ENCODE measurements around the gene CHPF2. TPM values are rescaled to one million over a fixed set of nuclear protein-coding genes. Genes with fewer than 3 reads are reported as not detected.

CHPF2 gene
- total and polyA plus RNA-seq, 2 donors, result 23.0 to 25.2 TPM

- H3K4me1 ChIP-seq (ENCODE audit: insufficient read depth), result no peaks in the 10 kb centered on the region
- 54% methylated on average over 2 of the region's 2 CpGs for WGBS
These were observed 10.7 kb downstream of the CHPF2 start for GRCh38 chr7:151243045-151243349.

GRCh38 chr7:151243408-151244195, 11.3 kb downstream of the CHPF2 start:
- 52% methylated on average over 17 of the region's 17 CpGs for WGBS
- H3K36me3 ChIP-seq (ENCODE audit: insufficient read depth), result no peaks in the 10 kb centered on the region
- no peak for DNase-seq (ENCODE audit: extremely low spot score)
- H3K27ac ChIP-seq (ENCODE audit: low read depth), result no peak overlapping the region
- no peaks in the 10 kb centered on the region for H3K4me1 ChIP-seq (ENCODE audit: insufficient read depth)
- H3K4me3 ChIP-seq (ENCODE audit: low read depth, low read length), result no peak overlapping the region

More at GRCh38 chr7:151243045-151243349, 10.7 kb downstream of the CHPF2 start:
- no peaks in the 10 kb centered on the region for H3K36me3 ChIP-seq (ENCODE audit: insufficient read depth)
- H3K4me3 ChIP-seq (ENCODE audit: low read depth, low read length), result no peak overlapping the region
- H3K27ac ChIP-seq (ENCODE audit: low read depth), result no peak overlapping the region
- DNase-seq (ENCODE audit: extremely low spot score), result no peak

GRCh38 chr7:151244196-151244840, 12.0 kb downstream of the CHPF2 start:
- Histone ChIP-seq H3K4me1 (ENCODE audit: insufficient read depth) (no peaks in the 10 kb centered on the region), H3K27ac (ENCODE audit: low read depth) (no peak overlapping the region)
- DNase-seq (ENCODE audit: extremely low spot score), result no peak

GRCh38 chr7:151244841-151245346, 12.6 kb downstream of the CHPF2 start:
- 10% methylated on average over 15 of the region's 15 CpGs for WGBS
- Histone ChIP-seq H3K36me3 (ENCODE audit: insufficient read depth) (no peaks in the 10 kb centered on the region), H3K4me3 (ENCODE audit: low read depth, low read length) (peak overlapping the region; percentile 42), H3K4me1 (ENCODE audit: insufficient read depth) (no peaks in the 10 kb centered on the region), H3K27ac (ENCODE audit: low read depth) (no peak overlapping the region)
- no peak for DNase-seq (ENCODE audit: extremely low spot score)

More at GRCh38 chr7:151244196-151244840, 12.0 kb downstream of the CHPF2 start:
- WGBS, result 22% methylated on average over 10 of the region's 10 CpGs
- H3K36me3 ChIP-seq (ENCODE audit: insufficient read depth), result no peaks in the 10 kb centered on the region
- no peak overlapping the region for H3K4me3 ChIP-seq (ENCODE audit: low read depth, low read length)

GRCh38 chr7:151245360-151246101, 13.2 kb downstream of the CHPF2 start:
- 4% methylated on average over 60 of the region's 60 CpGs for WGBS
- Histone ChIP-seq H3K4me1 (ENCODE audit: insufficient read depth) (no peaks in the 10 kb centered on the region), H3K4me3 (ENCODE audit: low read depth, low read length) (peak overlapping the region; percentile 42), H3K27ac (ENCODE audit: low read depth) (no peak overlapping the region), H3K36me3 (ENCODE audit: insufficient read depth) (no peaks in the 10 kb centered on the region)
- no peak for DNase-seq (ENCODE audit: extremely low spot score)

GRCh38 chr7:151246102-151246850, 14.0 kb downstream of the CHPF2 start:
- Histone ChIP-seq H3K4me1 (ENCODE audit: insufficient read depth) (no peaks in the 10 kb centered on the region), H3K4me3 (ENCODE audit: low read depth, low read length) (no peak overlapping the region), H3K27ac (ENCODE audit: low read depth) (no peak overlapping the region), H3K36me3 (ENCODE audit: insufficient read depth) (no peaks in the 10 kb centered on the region)
- 42% methylated on average over 13 of the region's 13 CpGs for WGBS
- DNase-seq (ENCODE audit: extremely low spot score), result no peak

GRCh38 chr7:151246851-151247580, 14.7 kb downstream of the CHPF2 start:
- Histone ChIP-seq H3K4me1 (ENCODE audit: insufficient read depth) (no peaks in the 10 kb centered on the region), H3K27ac (ENCODE audit: low read depth) (no peak overlapping the region), H3K36me3 (ENCODE audit: insufficient read depth) (no peaks in the 10 kb centered on the region), H3K4me3 (ENCODE audit: low read depth, low read length) (no peak overlapping the region)
- no peak for DNase-seq (ENCODE audit: extremely low spot score)
- WGBS, result 49% methylated on average over 4 of the region's 4 CpGs

- no peak for DNase-seq (ENCODE audit: extremely low spot score)
- Histone ChIP-seq H3K4me1 (ENCODE audit: insufficient read depth) (no peaks in the 10 kb centered on the region), H3K36me3 (ENCODE audit: insufficient read depth) (no peaks in the 10 kb centered on the region), H3K27ac (ENCODE audit: low read depth) (peak overlapping the region; percentile 63), H3K4me3 (ENCODE audit: low read depth, low read length) (peak overlapping the region; percentile 57)
- 4% methylated on average over 29 of the region's 29 CpGs for WGBS
These were observed 15.5 kb downstream of the CHPF2 start for GRCh38 chr7:151247611-151248345.

GRCh38 chr7:151248346-151249033, 16.2 kb downstream of the CHPF2 start, which contains the start of gene SMARCD3:
SMARCD3 (minus strand) TSS chr7:151248694; CDS start chr7:151248562, 132 bp downstream.
- peak within 1 kb of the TSS; percentile 63 for H3K27ac ChIP-seq (ENCODE audit: low read depth)
- under 1% methylated on average over 71 of the region's 71 CpGs for WGBS
- no peaks in the 10 kb centered on the region for H3K36me3 ChIP-seq (ENCODE audit: insufficient read depth)
- no peak for DNase-seq (ENCODE audit: extremely low spot score)
- no peaks in the 10 kb centered on the region for H3K4me1 ChIP-seq (ENCODE audit: insufficient read depth)
- H3K4me3 ChIP-seq (ENCODE audit: low read depth, low read length), result peak within 1 kb of the TSS; percentile 57

GRCh38 chr7:151249034-151249731, 16.9 kb downstream of the CHPF2 start:
- peak overlapping the region; percentile 57 for H3K4me3 ChIP-seq (ENCODE audit: low read depth, low read length)
- under 1% methylated on average over 45 of the region's 45 CpGs for WGBS
- peak overlapping the region; percentile 63 for H3K27ac ChIP-seq (ENCODE audit: low read depth)
- no peaks in the 10 kb centered on the region for H3K36me3 ChIP-seq (ENCODE audit: insufficient read depth)
- DNase-seq (ENCODE audit: extremely low spot score), result no peak
- H3K4me1 ChIP-seq (ENCODE audit: insufficient read depth), result no peaks in the 10 kb centered on the region

GRCh38 chr7:151249732-151250072, 17.4 kb downstream of the CHPF2 start:
- H3K27ac ChIP-seq (ENCODE audit: low read depth), result peak overlapping the region; percentile 63
- no peak for DNase-seq (ENCODE audit: extremely low spot score)
- no peak overlapping the region for H3K4me3 ChIP-seq (ENCODE audit: low read depth, low read length)
- H3K36me3 ChIP-seq (ENCODE audit: insufficient read depth), result no peaks in the 10 kb centered on the region
- no peaks in the 10 kb centered on the region for H3K4me1 ChIP-seq (ENCODE audit: insufficient read depth)
- WGBS, result 11% methylated on average over 5 of the region's 5 CpGs
